ENCODE results near the gene CAPN5. TPM values are rescaled to one million over a fixed set of nuclear protein-coding genes. Genes with fewer than 3 reads are reported as not detected.

CAPN5 gene
- total and polyA plus RNA-seq, 2 experiments from 2014 or later, result 10.2 to 32.2 TPM

- TF ChIP-seq ZNF462 (CRISPR knock-in tag; IDR thresholded peaks at IDR 0.05), result no peak
- no peak for TF ChIP-seq EZH2 (IDR thresholded peaks at IDR 0.05; ENCODE audit: low read depth, unreplicated experiment)
- no peak for TF ChIP-seq STAT1 (IDR thresholded peaks at IDR 0.05; ENCODE audit: unreplicated experiment)
- TF ChIP-seq JUNB (IDR thresholded peaks at IDR 0.05; ENCODE audit: unreplicated experiment), result no peak
- no peak for TF ChIP-seq EZH2phosphoT487 (IDR thresholded peaks at IDR 0.05; ENCODE audit: unreplicated experiment)
These were observed 58.4 kb downstream of the CAPN5 start (continued) for GRCh38 chr11:77125191-77125590.

- H3K9me3 Mint-ChIP-seq, result no peaks in the 10 kb centered on the region
- no peak overlapping the region for H3K4me3 Mint-ChIP-seq
These were observed 58.9 kb downstream of the CAPN5 start for GRCh38 chr11:77125695-77126094.

More at GRCh38 chr11:77125695-77126094, 58.9 kb downstream of the CAPN5 start:
- no peak overlapping the region for H3K4me2 ChIP-seq
- DNase-seq (ENCODE audit: low spot score) (no peak), ATAC-seq (no peak)
- H3K36me3 ChIP-seq (ENCODE audit: insufficient read depth), result no peaks in the 10 kb centered on the region
- H2AFZ ChIP-seq, result no peak overlapping the region
- H3K4me3 ChIP-seq, result no peak overlapping the region
- no peaks in the 10 kb centered on the region for H3K9me2 ChIP-seq (ENCODE audit: insufficient read depth)
- TF ChIP-seq CREB1 (CRISPR knock-in tag; IDR thresholded peaks at IDR 0.05; ENCODE audit: low read depth), result no peak
- TF ChIP-seq ZNF462 (CRISPR knock-in tag; IDR thresholded peaks at IDR 0.05), result no peak
- Mint-ChIP-seq H3K36me3 (ENCODE audit: low read depth) (peaks cover 5% of the 10 kb centered on the region; the same call in 1 of the 3 replicates), H3K27ac (no peak overlapping the region), H3K4me1 (peaks cover 24% of the 10 kb centered on the region), H3K27me3 (ENCODE audit: insufficient read depth, low read depth, poor library complexity) (peaks cover 16% of the 10 kb centered on the region)
- 0 out of 2 replicates have a peak, but pooled peaks cover 4% of the 10 kb centered on the region for H3F3A ChIP-seq (replicated peaks; ENCODE audit: low read depth)
- no peaks in the 10 kb centered on the region for H3K27me3 ChIP-seq (ENCODE audit: insufficient read depth)
- no peaks in the 10 kb centered on the region for H3K79me2 ChIP-seq (replicated peaks; ENCODE audit: insufficient read depth)
- no peaks in the 10 kb centered on the region for H4K20me1 ChIP-seq (replicated peaks; ENCODE audit: insufficient read depth)
- H3K27ac ChIP-seq (ENCODE audit: low read depth), result no peak overlapping the region
- peaks cover 8% of the 10 kb centered on the region for H3K4me1 ChIP-seq (ENCODE audit: insufficient read depth)

Measured in GM23338 (cell line).